H1 (cell line): Measurements from ENCODE around the gene EIF2B1. TPM values are rescaled to one million over a fixed set of nuclear protein-coding genes. Genes with fewer than 3 reads are reported as not detected.

ENCODE experiments used
- CTCF ChIA-PET: fragments of 300-600 bp; sonication (Branson Sonifier 250); formaldehyde crosslinking; loops from one replicate; lab custom pipeline; 2021; ENCODE audit not compliant: partially characterized antibody; lab: Charles Lee
- POLR2A ChIA-PET: fragments of 300-600 bp; sonication (Branson Sonifier 250); formaldehyde crosslinking; loops from one replicate; lab custom pipeline; 2021; ENCODE audit warnings: inconsistent platforms; ENCODE audit not compliant: partially characterized antibody; lab: Charles Lee
- DNase-seq, 2 experiments: peaks; one replicate each; pipeline versions ENCODE4 v3.0.0 to v3.0.0-alpha.2; 2010 to 2022; ENCODE audit warnings: low spot score in 2 of 2, low read depth in 1 of 2, mixed read lengths in 1 of 2
- FAIRE-seq: peaks from 2 replicates; lab custom pipeline; 2011; peaks lifted over from hg19 to GRCh38; lab: Jason Lieb, UNC
- H2AFZ ChIP-seq: 2 replicates; pipeline ENCODE4 v1.8.1; 2012; ENCODE audit warnings: low read length, inconsistent platforms
- H2AK5ac ChIP-seq: 2 replicates; pipeline ENCODE4 v1.6.1; 2013; ENCODE audit warnings: low read depth, low read length
- H2BK120ac ChIP-seq: replicated peaks from 2 replicates; pipeline ENCODE3; 2013; ENCODE audit warnings: low read depth, low read length, inconsistent platforms
- H2BK12ac ChIP-seq: 2 replicates; pipeline ENCODE4 v1.6.1; 2013; ENCODE audit warnings: low read depth, low read length
- H2BK15ac ChIP-seq: 2 replicates; pipeline ENCODE4 v1.6.1; 2013; ENCODE audit warnings: low read length
- H2BK20ac ChIP-seq: 2 replicates; pipeline ENCODE4 v1.6.1; 2013; ENCODE audit warnings: low read length
- H2BK5ac ChIP-seq: 2 replicates; pipeline ENCODE4 v1.6.1; 2013; ENCODE audit warnings: low read depth, low read length
- H3K14ac ChIP-seq: 2 replicates; pipeline ENCODE4 v1.6.1; 2013; ENCODE audit warnings: inconsistent platforms; ENCODE audit not compliant: insufficient read length
- H3K18ac ChIP-seq: 2 replicates; pipeline ENCODE4 v1.6.1; 2013; ENCODE audit warnings: low read length; ENCODE audit errors: extremely low read depth
- H3K23ac ChIP-seq: 2 replicates; pipeline ENCODE4 v1.6.1; 2013; ENCODE audit warnings: inconsistent platforms; ENCODE audit not compliant: insufficient read length
- H3K23me2 ChIP-seq: 2 replicates; pipeline ENCODE4 v1.6.1; 2013; ENCODE audit warnings: low read depth, low read length
- H3K27ac ChIP-seq: 2 replicates; pipeline ENCODE4 v1.6.1; 2011; ENCODE audit warnings: low read depth, low read length, inconsistent platforms
- H3K27me3 ChIP-seq, 4 experiments: replicated peaks in 1 of 4; 1 replicate in 1 of 4; 2 replicates in 3 of 4; pipeline versions ENCODE4 v1.6.1 to v1.8.1; 2011 to 2013; ENCODE audit warnings: low read length in 3 of 4, mild to moderate bottlenecking in 3 of 4, inconsistent platforms in 2 of 4, mixed read lengths in 2 of 4, moderate library complexity in 1 of 4; ENCODE audit not compliant: control insufficient read depth in 3 of 4, insufficient read depth in 3 of 4; ENCODE audit errors: extremely low read depth in 1 of 4
- H3K36me3 ChIP-seq, 4 experiments: 2 replicates each; pipeline versions ENCODE4 v1.6.1 to v1.8.1; 2011 to 2013; ENCODE audit warnings: mild to moderate bottlenecking in 4 of 4, low read length in 3 of 4, moderate library complexity in 2 of 4, control low read depth in 1 of 4, inconsistent platforms in 1 of 4; ENCODE audit not compliant: insufficient read depth in 4 of 4, control insufficient read depth in 2 of 4
- H3K4ac ChIP-seq: replicated peaks from 2 replicates; pipeline ENCODE3; 2013; ENCODE audit warnings: low read length, low read depth, mixed read lengths, inconsistent platforms; ENCODE audit not compliant: insufficient read length
- H3K4me1 ChIP-seq, 4 experiments: replicated peaks in 1 of 4; 1 replicate in 1 of 4; 2 replicates in 3 of 4; pipeline versions ENCODE4 v1.6.1 to v1.8.1; 2011 to 2013; ENCODE audit warnings: low read length in 3 of 4, inconsistent platforms in 2 of 4, mixed read lengths in 1 of 4; ENCODE audit not compliant: insufficient read depth in 4 of 4, control insufficient read depth in 3 of 4
- H3K4me2 ChIP-seq, 2 experiments: 2 replicates each; pipeline versions ENCODE4 v1.6.1 to v1.8.1; 2011 to 2013; ENCODE audit warnings: low read depth in 2 of 2, low read length in 2 of 2, control low read depth in 1 of 2, inconsistent platforms in 1 of 2, mild to moderate bottlenecking in 1 of 2; ENCODE audit not compliant: insufficient read depth in 1 of 2
- H3K4me3 ChIP-seq, 4 experiments: fragments of 200-600, 300-600 bp in 1 of 4; sonication (generic), shearing (Covaris generic), sonication (Bioruptor Twin) in 1 of 4; 2 replicates each; pipeline versions ENCODE4 v1.5.1 to v1.8.1; 2011 to 2016; ENCODE audit warnings: low read length in 4 of 4, low read depth in 3 of 4, control low read depth in 2 of 4, inconsistent platforms in 2 of 4, mild to moderate bottlenecking in 2 of 4, mixed read lengths in 1 of 4, moderate library complexity in 1 of 4; ENCODE audit not compliant: insufficient read depth in 2 of 4; ENCODE audit errors: extremely low read depth in 1 of 4
- H3K56ac ChIP-seq: replicated peaks from 2 replicates; pipeline ENCODE3; 2013; ENCODE audit warnings: low read depth, mild to moderate bottlenecking, mixed read lengths, low read length, inconsistent platforms; ENCODE audit not compliant: insufficient read length
- H3K79me1 ChIP-seq: 2 replicates; pipeline ENCODE4 v1.6.1; 2013; ENCODE audit warnings: low read depth, low read length, control low read depth
- H3K79me2 ChIP-seq, 2 experiments: 2 replicates each; pipeline versions ENCODE4 v1.6.1 to v1.8.1; 2012 to 2013; ENCODE audit warnings: low read length in 2 of 2, mild to moderate bottlenecking in 2 of 2, inconsistent platforms in 1 of 2; ENCODE audit not compliant: insufficient read depth in 2 of 2, control insufficient read depth in 1 of 2
- H3K9ac ChIP-seq, 4 experiments: replicated peaks in 1 of 4; 1 replicate in 1 of 4; 2 replicates in 3 of 4; pipeline versions ENCODE4 v1.6.1 to v1.8.1; 2011 to 2013; ENCODE audit warnings: low read depth in 3 of 4, low read length in 3 of 4, control low read depth in 2 of 4, mild to moderate bottlenecking in 2 of 4, moderate library complexity in 2 of 4, inconsistent platforms in 1 of 4; ENCODE audit errors: extremely low read depth in 1 of 4
- H3K9me3 ChIP-seq, 2 experiments: 2 replicates each; pipeline versions ENCODE4 v1.6.1 to v1.8.1; 2012 to 2013; ENCODE audit warnings: mild to moderate bottlenecking in 2 of 2, moderate library complexity in 2 of 2, control low read depth in 1 of 2, inconsistent platforms in 1 of 2, low read depth in 1 of 2, low read length in 1 of 2, mixed read lengths in 1 of 2; ENCODE audit not compliant: insufficient read depth in 2 of 2
- H4K20me1 ChIP-seq, 2 experiments: replicated peaks in 1 of 2; 2 replicates each; pipeline versions ENCODE3 to v1.8.1; 2011 to 2013; ENCODE audit warnings: inconsistent platforms in 2 of 2, low read length in 2 of 2, mild to moderate bottlenecking in 1 of 2; ENCODE audit not compliant: insufficient read depth in 2 of 2, control insufficient read depth in 1 of 2
- H4K5ac ChIP-seq: 2 replicates; pipeline ENCODE4 v1.6.1; 2013; ENCODE audit warnings: low read length, low read depth, mixed read lengths, inconsistent platforms; ENCODE audit not compliant: insufficient read length
- H4K8ac ChIP-seq: 2 replicates; pipeline ENCODE4 v1.8.0; 2013; ENCODE audit warnings: mild to moderate bottlenecking, moderate library complexity, low read length, inconsistent platforms; ENCODE audit not compliant: insufficient read depth; ENCODE audit errors: extremely low read depth
- H4K91ac ChIP-seq: replicated peaks from 2 replicates; pipeline ENCODE3; 2013; ENCODE audit warnings: low read length, mixed read lengths, inconsistent platforms; ENCODE audit not compliant: insufficient read length
- GTF2F1 ChIP-seq: IDR thresholded peaks from 2 replicates; pipeline ENCODE4 v1.6.1; 2012; ENCODE audit warnings: low read depth, low read length, improper control_type of control experiment, borderline replicate concordance
- JUN ChIP-seq: IDR thresholded peaks from 2 replicates; pipeline ENCODE4 v1.6.1; 2011; ENCODE audit warnings: low read depth, mild to moderate bottlenecking, improper control_type of control experiment, low read length
- PHF8 ChIP-seq: fragments of 200-600 bp; sonication (generic); conservative IDR thresholded peaks from 2 replicates; pipeline ENCODE4 v1.7.1; 2012; ENCODE audit warnings: low read depth, mild to moderate bottlenecking, inconsistent platforms, low read length, moderate library complexity
- RFX5 ChIP-seq: IDR thresholded peaks from 2 replicates; pipeline ENCODE4 v1.6.1; 2011; ENCODE audit warnings: low read depth, low read length, improper control_type of control experiment, borderline replicate concordance
- RNF2 ChIP-seq: fragments of 200-900, 300-1000 bp; sonication (generic); IDR thresholded peaks from 2 replicates; pipeline ENCODE4 v1.7.1; 2016; ENCODE audit warnings: borderline replicate concordance, low read depth, mild to moderate bottlenecking, antibody characterized with exemption, low read length; ENCODE audit not compliant: poor library complexity, severe bottlenecking; ENCODE audit errors: missing control alignments
- SIX5 ChIP-seq: IDR thresholded peaks from 2 replicates; pipeline ENCODE4 v1.6.1; 2011; ENCODE audit warnings: mild to moderate bottlenecking, low read depth, low read length
- WGBS, 2 experiments: shearing (Covaris generic) in 1 of 2; methylation state at CpG; one replicate each; pipeline versions ENCODE4 v1.1.6 to v1.1.7; 2013 to 2015; ENCODE audit warnings: low lambda C conversion rate in 2 of 2, mixed read lengths in 2 of 2, inconsistent platforms in 1 of 2, low coverage in 1 of 2, missing lambda C conversion rate in 1 of 2; ENCODE audit not compliant: insufficient replicate concordance in 2 of 2, insufficient coverage in 1 of 2, insufficient read length in 1 of 2; ENCODE audit errors: extremely low coverage in 1 of 2, missing lambda C conversion rate in 1 of 2; 5-methylcytosine and 5-hydroxymethylcytosine counted together
- polyA plus RNA-seq, 7 experiments: library from polyadenylated mRNA; depleted of rRNA in 3 of 7; stranded (reverse) in 5 of 7; unstranded in 2 of 7; fragments of >200 nt in 5 of 7; fragments of 200-250 nt in 2 of 7; gene quantifications; 1 replicate in 5 of 7; 2 replicates in 1 of 7; 4 replicates in 1 of 7; pipeline versions ENCODE4 v1.2.1 to v1.2.3, GENCODE V29; 2011 to 2013; ENCODE audit warnings: missing spikeins in 2 of 7, mixed read lengths in 2 of 7
- total RNA-seq: library from RNA; stranded (reverse); fragmentation: NEBNext Ultra II Directional; extraction: Animal tissue kit (Norgen Biotek cat#: 25700); gene quantifications from 2 replicates; pipeline ENCODE4 v1.2.1, GENCODE V29; 2021

EIF2B1 gene
- total and polyA plus RNA-seq, 2 of the 8 experiments (the other 6 are each of a cell fraction or from before 2014, with no cell fraction given), result 24.9 to 49.9 TPM

DNA sequence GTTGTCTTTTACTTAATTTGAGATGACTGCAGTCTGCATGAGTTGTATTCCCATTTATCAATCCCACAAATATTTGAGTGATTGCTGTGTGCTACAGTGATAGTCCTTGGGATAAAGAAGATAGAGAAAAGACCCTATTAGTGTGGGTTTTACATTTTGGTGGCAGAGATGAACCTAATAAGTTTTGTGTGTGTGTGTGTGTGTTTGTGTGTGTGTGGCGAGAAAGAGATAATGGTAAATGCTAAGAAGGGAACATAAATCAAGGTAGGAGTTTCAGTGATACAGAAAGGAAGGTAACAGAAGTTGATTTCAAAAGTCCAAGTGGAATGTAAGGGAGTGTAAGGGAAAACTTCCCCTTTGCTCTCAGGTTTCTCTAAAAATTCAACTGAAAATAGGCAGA is 34.2 kb downstream of the EIF2B1 start:
- Histone ChIP-seq H3K4me2 (no peak overlapping the region), H4K8ac (no peak overlapping the region), H2BK5ac (no peak overlapping the region), H2AFZ (no peak overlapping the region), H4K20me1 (peaks cover 0 to 2% of the 10 kb centered on the region in 2 experiments), H2BK12ac (no peak overlapping the region), H3K27me3 (no peaks in the 10 kb centered on the region), H3K18ac (no peak overlapping the region), H3K23me2 (peaks cover 11% of the 10 kb centered on the region), H3K23ac (no peak overlapping the region), H3K14ac (no peak overlapping the region), H2BK20ac (no peak overlapping the region), H3K79me2 (peaks cover 23 to 29% of the 10 kb centered on the region in 2 experiments), H3K27ac (no peak overlapping the region), H3K36me3 (peaks cover 6 to 32% (median 16%) of the 10 kb centered on the region in 4 experiments; a peak in 6 of 8 replicates), H2BK120ac (no peak overlapping the region), H3K4me3 (no peak overlapping the region), H2BK15ac (no peak overlapping the region), H3K79me1 (no peaks in the 10 kb centered on the region; the same call in 1 of the 2 replicates), H3K56ac (no peak overlapping the region), H3K9ac (no peak overlapping the region), H4K5ac (no peak overlapping the region), H3K4ac (no peak overlapping the region), H2AK5ac (no peak overlapping the region), H3K4me1 (peaks cover 0 to 1% (median 0%) of the 10 kb centered on the region in 4 experiments; a peak in 2 of 7 replicates), H3K9me3 (no peaks in the 10 kb centered on the region), H4K91ac (no peak overlapping the region)
- FAIRE-seq (no peak), DNase-seq (no peak)
- CTCF ChIA-PET, result no interaction called here
- POLR2A ChIA-PET, result interaction anchor here (1.4 kb wide), 1 partner anchor 67 kb away, joined by 4 read pairs; no protein-coding TSS in a partner anchor
- WGBS, 2 experiments, result 70 to 100% methylated on average over 1 of the region's 1 CpG
- TF ChIP-seq RNF2, result no peak
- no peak for TF ChIP-seq RFX5
- TF ChIP-seq SIX5, result no peak
- no peak for TF ChIP-seq JUN
- TF ChIP-seq GTF2F1, result no peak
- TF ChIP-seq PHF8, result no peak
